ENCODE data around the gene SUPT5H. TPM values are rescaled to one million over a fixed set of nuclear protein-coding genes. Genes with fewer than 3 reads are reported as not detected.

SUPT5H gene
- total RNA-seq, 1 experiment from 2014 or later, result 100 TPM

DNA sequence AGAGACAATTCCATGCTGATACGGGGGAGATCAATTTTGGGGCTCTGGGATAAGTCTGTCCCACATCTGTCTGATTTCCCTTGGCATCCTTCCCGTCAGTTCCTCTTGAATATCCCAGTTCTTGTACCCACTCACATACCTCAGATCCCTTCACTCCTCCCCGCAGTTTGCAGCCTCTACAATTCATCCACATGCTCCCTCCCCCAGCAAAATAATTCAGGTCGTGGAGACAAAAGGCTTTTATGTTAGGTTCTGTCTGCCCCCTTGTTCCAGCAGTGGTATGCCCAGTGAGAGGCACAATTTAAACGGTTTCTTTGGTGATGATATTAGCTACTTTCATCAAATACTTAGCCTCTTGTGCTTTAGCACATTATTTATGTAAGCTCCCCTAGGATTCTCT lies 19.2 kb upstream of the SUPT5H start:
- Histone ChIP-seq H3K27me3 (replicated peaks) (no peaks in the 10 kb centered on the region), H3K27ac (no peak overlapping the region), H3K36me3 (peaks cover 50% of the 10 kb centered on the region), H3K4me1 (replicated peaks) (peaks cover 25% of the 10 kb centered on the region), H3K9me3 (replicated peaks) (no peaks in the 10 kb centered on the region), H3K4me3 (no peak overlapping the region)
- no peak for DNase-seq (ENCODE audit: low read depth in 1 of 2, low spot score in 2 of 2)

DNA sequence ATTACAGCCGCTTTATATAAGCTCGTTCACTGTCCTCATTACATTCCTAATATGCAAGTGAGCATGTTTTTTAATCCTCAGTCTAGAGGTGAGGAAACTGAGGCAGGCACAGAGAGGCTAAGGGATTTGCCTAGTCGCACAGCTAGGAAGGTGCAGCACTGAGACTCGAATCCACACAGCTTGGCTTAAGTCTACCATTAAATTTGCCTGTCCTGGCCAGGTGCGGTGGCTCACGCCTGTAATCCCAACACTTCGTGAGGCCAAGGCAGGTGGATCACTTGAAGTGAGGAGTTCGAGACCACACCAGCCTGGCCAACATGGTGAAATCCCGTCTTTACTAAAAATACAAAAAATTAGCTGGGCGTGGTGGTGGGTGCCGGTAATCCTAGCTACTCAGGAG lies 17.7 kb upstream of the SUPT5H start:
- H3K4me1 ChIP-seq (replicated peaks), result peaks cover 29% of the 10 kb centered on the region
- H3K27me3 ChIP-seq (replicated peaks), result no peaks in the 10 kb centered on the region
- H3K36me3 ChIP-seq, result peaks cover 47% of the 10 kb centered on the region
- no peak overlapping the region for H3K4me3 ChIP-seq
- no peaks in the 10 kb centered on the region for H3K9me3 ChIP-seq (replicated peaks)
- no peak for DNase-seq (ENCODE audit: low read depth in 1 of 2, low spot score in 2 of 2)
- no peak overlapping the region for H3K27ac ChIP-seq

DNA sequence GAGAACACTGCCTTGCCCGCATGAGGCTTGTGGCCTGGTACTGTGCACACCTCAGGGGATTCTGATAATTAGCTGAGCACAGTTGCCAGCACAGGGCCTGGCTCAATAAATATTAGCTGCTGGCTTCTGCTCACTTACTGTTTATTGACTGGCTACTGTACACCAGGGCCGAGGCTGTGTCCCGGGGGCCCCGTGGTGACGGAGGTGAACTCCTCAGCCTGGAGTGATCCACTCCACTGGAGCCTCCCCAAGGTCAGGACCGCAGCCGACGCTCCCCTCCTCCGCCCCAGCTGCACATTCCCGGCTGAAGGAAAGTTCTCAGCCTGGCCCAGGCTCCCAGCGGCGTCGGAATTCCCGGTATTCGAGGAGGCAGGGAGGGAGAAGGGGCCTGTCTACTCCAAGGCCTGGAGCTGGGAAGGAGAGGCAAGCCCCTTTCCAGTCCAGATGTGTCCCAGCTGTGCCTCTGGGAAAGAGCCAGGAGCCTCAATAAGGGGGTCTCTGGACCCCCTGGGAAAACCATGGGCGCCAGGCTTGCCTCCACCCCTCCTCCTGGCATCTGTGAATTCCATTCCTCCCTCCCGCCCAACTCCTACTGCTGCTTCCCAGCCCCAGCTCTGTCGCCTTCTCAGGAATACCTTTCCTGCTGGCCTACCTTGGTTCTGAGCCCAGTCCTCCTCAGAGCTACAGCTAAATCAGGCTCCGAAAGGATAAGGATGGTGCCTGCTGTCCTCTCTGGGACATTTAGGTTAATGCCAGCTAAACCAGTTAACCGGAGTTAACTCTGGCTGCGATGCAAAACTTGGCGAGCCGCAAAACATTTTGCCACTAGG lies 16.9 kb upstream of the SUPT5H start:
- peaks cover 29% of the 10 kb centered on the region for H3K4me1 ChIP-seq (replicated peaks)
- peak; percentile 73 to 79 for DNase-seq (ENCODE audit: low read depth in 1 of 2, low spot score in 2 of 2)
- peak overlapping the region; percentile 46 for H3K27ac ChIP-seq
- no peaks in the 10 kb centered on the region for H3K27me3 ChIP-seq (replicated peaks)
- no peaks in the 10 kb centered on the region for H3K9me3 ChIP-seq (replicated peaks)
- H3K4me3 ChIP-seq, result no peak overlapping the region
- peaks cover 47% of the 10 kb centered on the region for H3K36me3 ChIP-seq

DNA sequence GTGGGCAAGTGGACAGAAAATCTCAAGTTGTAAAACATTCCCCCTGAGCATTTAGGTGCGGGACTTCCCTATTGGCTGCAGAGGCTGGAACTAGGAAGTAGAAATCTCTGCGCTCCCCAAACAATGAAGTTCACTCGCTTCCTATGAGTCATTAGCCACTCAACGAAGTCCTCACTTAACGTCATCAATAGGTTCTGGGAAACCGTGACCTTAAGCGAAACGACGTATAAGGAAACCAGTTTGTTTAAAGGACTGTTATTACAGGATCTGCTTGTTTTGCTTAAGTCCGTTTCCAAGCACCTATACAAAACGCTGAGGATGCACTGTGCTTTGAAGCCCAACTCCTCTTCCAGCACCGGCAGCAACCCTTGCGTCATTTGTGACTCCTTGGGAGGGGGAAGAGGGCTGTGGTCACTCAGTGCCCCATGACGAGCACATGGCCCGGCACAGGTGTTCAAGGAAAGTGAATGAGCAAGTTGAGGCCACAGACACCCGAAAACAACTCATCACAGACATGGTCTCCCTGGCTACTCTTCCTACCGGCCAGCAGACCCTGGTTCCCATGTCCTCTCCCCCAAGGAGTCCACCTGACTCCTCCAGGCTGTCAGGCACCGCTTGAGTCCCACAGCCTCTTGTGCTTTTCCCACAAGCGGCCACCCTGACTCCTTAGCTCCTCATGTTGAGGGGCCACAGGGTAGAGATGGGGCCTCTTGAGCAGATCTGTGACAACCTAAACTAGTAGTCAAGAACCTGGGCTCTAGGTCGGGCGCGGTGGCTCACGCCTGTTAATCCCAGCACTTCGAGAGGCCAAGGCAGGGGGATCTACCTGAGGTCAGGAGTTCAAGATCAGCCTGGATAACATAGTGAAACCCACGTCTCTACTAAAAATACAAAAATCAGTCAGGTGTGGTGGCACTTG lies 14.4 kb upstream of the SUPT5H start:
- Histone ChIP-seq H3K36me3 (peaks cover 46% of the 10 kb centered on the region), H3K27ac (peak overlapping the region; percentile 85), H3K9me3 (replicated peaks) (no peaks in the 10 kb centered on the region), H3K4me1 (replicated peaks) (peaks cover 40% of the 10 kb centered on the region), H3K4me3 (no peak overlapping the region), H3K27me3 (replicated peaks) (no peaks in the 10 kb centered on the region)
- peak; percentile 73 to 81 for DNase-seq (ENCODE audit: low read depth in 1 of 2, low spot score in 2 of 2)

DNA sequence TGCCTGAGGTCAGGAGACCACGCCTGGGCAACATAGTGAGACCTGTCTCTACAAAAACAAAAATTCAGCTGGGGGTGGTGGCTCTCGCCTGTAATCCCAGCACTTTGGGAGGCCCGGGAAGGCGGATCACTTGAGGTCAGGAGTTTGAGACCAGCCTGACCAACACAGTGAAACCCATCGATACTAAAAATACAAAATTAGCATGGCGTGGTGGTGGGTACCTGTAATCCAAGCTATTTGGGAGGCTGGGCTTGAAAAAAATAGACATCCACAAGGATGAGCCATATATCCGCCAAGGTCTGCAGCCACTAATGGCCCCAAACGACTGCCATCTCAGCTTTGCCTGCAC lies 12.7 kb upstream of the SUPT5H start:
- Histone ChIP-seq H3K36me3 (peaks cover 46% of the 10 kb centered on the region), H3K9me3 (replicated peaks) (no peaks in the 10 kb centered on the region), H3K27me3 (replicated peaks) (no peaks in the 10 kb centered on the region), H3K4me3 (no peak overlapping the region), H3K4me1 (replicated peaks) (peaks cover 44% of the 10 kb centered on the region), H3K27ac (no peak overlapping the region)
- no peak for DNase-seq (ENCODE audit: low read depth in 1 of 2, low spot score in 2 of 2)

DNA sequence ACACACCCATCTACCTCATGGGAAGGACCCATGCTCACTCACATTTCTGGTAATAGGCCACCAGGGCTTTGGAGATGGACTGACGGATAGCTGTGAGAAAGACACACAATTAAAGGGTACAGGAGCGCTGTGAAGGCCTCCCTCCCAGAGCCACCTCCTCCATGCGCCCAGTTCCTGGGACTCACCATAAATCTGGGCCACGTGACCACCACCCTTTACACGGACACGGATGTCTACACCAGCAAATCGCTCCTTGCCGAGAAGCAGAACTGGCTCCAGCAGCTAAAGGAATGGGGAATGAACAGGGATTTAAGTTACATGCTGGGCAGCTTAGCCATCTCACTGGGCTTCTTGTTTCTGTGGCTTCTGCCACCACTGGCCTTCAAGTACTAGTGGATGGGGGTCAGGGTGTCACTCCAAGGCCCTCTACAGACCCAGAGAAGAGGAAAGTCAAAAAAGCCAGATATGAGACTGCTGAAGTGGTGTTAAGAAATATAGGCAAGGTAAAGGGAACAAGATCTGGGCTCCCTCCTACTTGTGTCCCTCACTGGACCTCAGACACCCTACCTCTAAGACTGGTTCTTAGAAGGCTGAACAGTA lies 11.8 kb upstream of the SUPT5H start:
- Histone ChIP-seq H3K36me3 (peaks cover 46% of the 10 kb centered on the region), H3K9me3 (replicated peaks) (no peaks in the 10 kb centered on the region), H3K27ac (no peak overlapping the region), H3K27me3 (replicated peaks) (no peaks in the 10 kb centered on the region), H3K4me3 (no peak overlapping the region), H3K4me1 (replicated peaks) (peaks cover 35% of the 10 kb centered on the region)
- no peak for DNase-seq (ENCODE audit: low read depth in 1 of 2, low spot score in 2 of 2)

DNA sequence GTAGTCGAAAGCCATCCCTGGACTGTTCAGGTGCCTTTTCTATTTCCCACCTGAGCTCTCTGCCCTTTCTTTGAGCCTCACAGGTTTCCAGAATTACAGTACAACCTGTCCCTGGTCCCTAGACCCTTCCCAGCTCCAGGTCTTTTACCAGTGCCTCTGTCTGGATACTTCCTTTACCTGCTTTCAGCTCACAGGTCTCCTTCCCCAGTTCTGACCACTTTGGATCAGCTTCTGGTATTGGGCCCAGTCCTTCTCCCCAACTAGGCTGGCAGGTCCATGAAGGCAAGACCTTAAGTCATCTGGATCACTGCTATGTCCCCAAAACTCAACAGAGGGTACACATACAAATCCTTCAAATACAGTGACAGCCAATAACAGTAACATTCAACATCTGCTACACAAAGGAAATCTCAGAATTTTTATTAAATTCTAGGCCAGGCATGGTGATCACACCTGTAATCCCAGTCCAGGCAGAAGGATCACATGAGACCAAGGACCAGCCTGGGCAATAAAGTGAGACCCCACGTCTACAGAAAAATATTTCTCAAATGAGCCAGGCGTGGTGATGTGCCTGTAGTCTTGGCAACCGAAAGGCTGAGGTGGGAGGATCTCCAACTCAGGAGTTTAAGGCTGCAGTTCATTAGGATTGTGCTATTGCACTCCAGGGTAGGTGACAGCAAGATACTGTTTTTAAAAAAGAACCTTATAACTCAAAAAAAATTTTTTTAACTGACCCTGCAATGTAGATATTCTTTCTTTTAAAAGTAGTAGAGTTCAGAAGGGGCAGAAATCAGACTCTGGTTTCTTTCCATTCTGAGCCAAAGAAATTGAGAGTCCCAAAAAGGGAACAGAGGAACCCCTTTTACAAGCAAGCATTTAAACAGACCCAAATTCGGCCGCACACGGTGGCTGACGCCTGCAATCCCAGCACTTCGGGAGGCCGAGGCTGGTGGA lies 11.0 kb upstream of the SUPT5H start:
- Histone ChIP-seq H3K27me3 (replicated peaks) (no peaks in the 10 kb centered on the region), H3K4me3 (peak overlapping the region; percentile 75), H3K36me3 (peaks cover 46% of the 10 kb centered on the region), H3K9me3 (replicated peaks) (no peaks in the 10 kb centered on the region), H3K4me1 (replicated peaks) (peaks cover 29% of the 10 kb centered on the region), H3K27ac (peak overlapping the region; percentile 71; the same call in 1 of the 2 replicates)
- no peak for DNase-seq (ENCODE audit: low read depth in 1 of 2, low spot score in 2 of 2)

DNA sequence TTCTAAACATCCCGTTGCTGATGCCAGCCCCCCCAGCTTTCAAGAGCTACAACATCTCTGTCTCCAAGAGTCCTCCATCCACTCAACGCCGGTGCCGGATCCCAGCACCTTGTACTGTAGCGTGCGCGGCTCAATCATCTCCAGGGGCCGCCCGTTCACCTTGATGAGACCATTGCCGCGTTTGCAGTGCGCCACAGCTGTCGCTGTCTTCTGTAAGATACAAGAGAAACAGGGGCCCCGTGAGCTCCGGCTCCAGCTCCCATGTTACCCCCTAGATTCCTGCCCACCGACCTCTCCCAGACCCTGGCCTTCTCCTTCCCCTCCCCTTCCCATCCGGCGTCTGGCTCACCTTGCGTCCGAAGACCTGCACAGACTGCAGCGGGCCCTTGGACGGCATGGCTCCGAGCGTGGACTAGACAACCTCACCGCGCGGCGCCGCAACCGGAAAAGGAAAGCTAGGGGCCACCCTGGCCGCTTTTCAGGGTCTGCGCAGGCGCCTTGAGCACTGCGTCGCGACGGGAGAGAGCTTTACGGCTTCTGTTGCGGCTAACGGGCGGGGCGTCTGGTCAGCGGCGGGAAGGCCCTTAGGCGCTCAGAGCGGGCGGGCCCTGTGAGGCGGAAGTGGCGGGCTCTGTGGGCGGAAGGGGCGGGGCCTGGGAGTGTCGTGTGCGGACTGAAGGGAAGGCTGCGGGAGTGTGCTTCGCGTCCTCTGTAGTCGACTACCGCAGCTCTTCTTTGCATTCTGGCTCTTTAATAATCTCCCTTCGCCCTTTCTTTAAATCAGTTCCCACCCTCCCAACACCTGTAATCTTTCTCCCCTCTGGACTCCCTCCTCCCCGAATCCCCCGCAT lies 9.7 kb upstream of the SUPT5H start, which contains the start of gene RPS16:
TSS of gene RPS16 (minus strand) at position 451 of the 851 bp plus-strand sequence. CDS start at position 397, 54 bp downstream.
- peak; percentile 96 to 99 for DNase-seq (ENCODE audit: low read depth in 1 of 2, low spot score in 2 of 2)
- H3K27ac ChIP-seq, result peak within 1 kb of the TSS; percentile 71
- no peaks in the 10 kb centered on the region for H3K27me3 ChIP-seq (replicated peaks)
- H3K9me3 ChIP-seq (replicated peaks), result no peaks in the 10 kb centered on the region
- peaks cover 46% of the 10 kb centered on the region for H3K36me3 ChIP-seq
- H3K4me1 ChIP-seq (replicated peaks), result peaks cover 28% of the 10 kb centered on the region
- H3K4me3 ChIP-seq, result peak within 1 kb of the TSS; percentile 75

DNA sequence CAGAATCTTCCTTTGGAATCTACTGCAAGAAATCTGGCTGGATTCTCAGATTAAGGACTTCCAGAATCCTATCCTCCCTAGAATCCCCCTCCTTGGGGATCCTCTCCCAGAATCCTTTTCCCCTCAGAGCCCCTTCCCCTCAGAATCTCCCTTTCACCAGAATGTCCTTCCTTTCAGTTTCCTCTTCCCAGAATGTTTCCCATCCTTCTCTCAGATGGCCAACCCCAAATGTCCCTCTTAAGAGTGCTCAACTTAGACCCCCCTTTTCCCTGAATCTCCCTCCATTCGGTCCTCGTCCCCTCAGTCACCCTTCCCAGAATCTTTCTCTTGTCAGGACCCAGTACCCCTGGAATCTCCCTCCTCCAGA lies 9.0 kb upstream of the SUPT5H start:
- Histone ChIP-seq H3K4me3 (peak overlapping the region; percentile 75), H3K9me3 (replicated peaks) (no peaks in the 10 kb centered on the region), H3K27ac (peak overlapping the region; percentile 49), H3K36me3 (peaks cover 42% of the 10 kb centered on the region), H3K4me1 (replicated peaks) (peaks cover 22% of the 10 kb centered on the region), H3K27me3 (replicated peaks) (no peaks in the 10 kb centered on the region)
- DNase-seq (ENCODE audit: low read depth in 1 of 2, low spot score in 2 of 2), result no peak

DNA sequence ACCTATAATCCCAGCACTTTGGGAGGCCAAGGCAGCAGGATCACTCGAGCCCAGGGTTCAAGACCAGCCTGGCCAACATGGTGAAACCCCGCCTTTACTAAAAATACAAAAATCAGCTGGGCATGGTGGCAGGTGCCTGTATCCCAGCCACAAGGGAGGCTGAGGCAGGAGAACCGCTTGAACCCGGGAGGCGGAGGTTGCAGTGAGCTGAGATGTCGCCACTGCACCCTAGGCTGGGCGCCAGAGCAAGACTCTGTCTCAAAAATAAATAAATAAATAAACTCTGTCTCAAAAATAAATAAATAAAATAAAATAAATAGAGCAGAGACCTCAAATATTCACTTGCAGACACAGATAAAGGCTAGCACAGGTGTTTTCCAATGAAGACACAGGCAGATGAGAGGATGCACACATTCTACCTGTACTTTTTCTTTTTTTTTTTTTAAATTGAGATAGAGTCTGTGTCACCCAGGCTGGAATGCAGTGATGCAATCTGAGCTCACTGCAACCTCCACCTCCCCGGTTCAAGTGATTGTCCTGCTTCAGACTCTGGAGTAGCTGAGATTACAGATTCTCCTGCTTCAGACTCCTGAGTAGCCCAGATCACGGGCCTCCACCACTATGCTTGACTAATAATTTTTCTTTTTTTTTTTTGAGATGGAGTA lies 7.0 kb upstream of the SUPT5H start:
- no peak overlapping the region for H3K27ac ChIP-seq
- no peak for DNase-seq (ENCODE audit: low read depth in 1 of 2, low spot score in 2 of 2)

DNA sequence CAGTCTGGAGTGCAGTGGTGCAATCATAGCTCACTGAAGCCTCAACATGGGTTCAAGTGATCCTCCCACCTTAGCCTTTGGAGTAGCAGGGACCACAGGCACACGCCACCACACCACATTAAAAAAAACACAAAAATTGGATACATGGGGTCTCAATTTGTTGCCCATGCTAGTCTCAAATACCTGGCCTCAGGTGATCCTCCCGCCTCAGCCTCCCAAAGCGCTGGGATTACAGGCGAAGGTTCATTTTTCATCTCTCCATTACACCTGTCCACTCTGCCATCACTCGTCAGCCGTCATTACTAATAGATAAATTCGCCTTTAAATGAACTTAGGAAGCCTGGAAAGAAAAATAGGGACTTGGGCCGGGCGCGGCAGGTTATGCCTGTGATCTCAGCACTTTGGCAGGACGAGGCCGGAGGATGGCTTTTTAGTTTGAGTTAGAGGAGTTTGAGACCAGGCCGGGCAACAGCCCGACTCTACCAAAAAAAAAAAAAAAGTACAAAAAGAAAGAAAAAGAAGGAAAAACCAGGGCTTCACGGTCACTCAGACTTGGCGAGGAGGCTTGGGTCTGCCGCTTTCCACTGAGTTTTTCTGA lies 685 bp upstream of the SUPT5H start:
- peak overlapping the region; percentile 68 for H3K4me3 ChIP-seq
- H3K4me1 ChIP-seq (replicated peaks), result peaks cover 26% of the 10 kb centered on the region
- H3K9me3 ChIP-seq (replicated peaks), result no peaks in the 10 kb centered on the region
- H3K36me3 ChIP-seq, result peaks cover 27% of the 10 kb centered on the region
- no peak for DNase-seq (ENCODE audit: low read depth in 1 of 2, low spot score in 2 of 2)
- peak overlapping the region; percentile 76 for H3K27ac ChIP-seq
- no peaks in the 10 kb centered on the region for H3K27me3 ChIP-seq (replicated peaks)

More for the DNA sequence above, 7.0 kb upstream of the SUPT5H start:
- Histone ChIP-seq H3K4me3 (no peak overlapping the region), H3K9me3 (replicated peaks) (no peaks in the 10 kb centered on the region), H3K27me3 (replicated peaks) (no peaks in the 10 kb centered on the region), H3K4me1 (replicated peaks) (peaks cover 21% of the 10 kb centered on the region), H3K36me3 (peaks cover 23% of the 10 kb centered on the region)

All from SJSA1 (cell line).